ENCODE results near the gene MATK. TPM values are rescaled to one million over a fixed set of nuclear protein-coding genes. Genes with fewer than 3 reads are reported as not detected.
"Not testable (repeated sequence)": the region's sequence is repeated elsewhere in the genome, so short reads cannot be mapped to it uniquely, and the experiment has no call there.

The MATK gene
- total RNA-seq, 1 experiment from 2014 or later = 0.92 TPM

DNA sequence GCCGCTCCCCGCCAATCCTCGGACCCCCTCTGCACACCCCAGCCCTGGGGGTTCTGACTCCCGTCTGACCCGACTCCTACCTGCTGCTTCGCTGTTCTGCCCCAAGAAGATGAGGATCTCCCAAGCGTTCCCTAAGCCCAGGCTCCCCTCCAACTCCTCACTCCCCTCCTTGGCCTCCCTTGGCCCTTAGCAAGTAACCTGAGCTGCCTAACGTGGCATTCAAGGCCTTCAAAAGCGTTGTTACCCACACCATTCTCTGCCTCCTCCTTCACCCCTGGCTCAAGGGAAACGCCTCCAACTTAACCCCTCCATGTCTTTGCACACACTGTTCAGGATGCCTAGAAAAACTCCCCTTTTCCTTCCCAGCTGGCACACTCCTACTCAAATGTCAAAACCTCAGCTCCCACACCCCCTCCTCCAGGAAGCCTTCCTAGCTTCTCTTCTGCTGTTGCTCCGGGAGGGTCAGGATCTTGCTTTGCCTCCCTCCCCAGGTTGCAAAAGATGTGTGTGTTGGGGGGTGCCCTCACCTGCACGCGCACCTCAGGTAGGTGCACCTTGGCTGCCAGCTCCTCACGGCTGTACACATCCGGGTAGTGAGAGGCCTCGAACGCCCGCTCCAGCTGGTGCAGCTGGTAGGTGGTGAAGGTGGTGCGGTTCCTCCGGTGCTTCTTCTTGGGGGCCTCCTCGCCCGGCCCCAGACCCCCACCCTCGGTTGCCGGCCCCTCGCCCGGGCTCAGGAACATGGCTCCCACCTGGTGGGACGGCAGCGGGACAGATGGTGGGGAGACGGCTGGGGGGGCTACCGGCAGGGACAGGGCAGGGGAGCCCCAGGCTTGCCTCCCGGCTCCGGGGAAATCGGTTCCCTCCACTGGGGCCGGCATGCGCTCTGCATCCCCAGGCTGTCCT is 14.9 kb downstream of the MATK start:
- DNase-seq (ENCODE audit: low spot score) = no peak

DNA sequence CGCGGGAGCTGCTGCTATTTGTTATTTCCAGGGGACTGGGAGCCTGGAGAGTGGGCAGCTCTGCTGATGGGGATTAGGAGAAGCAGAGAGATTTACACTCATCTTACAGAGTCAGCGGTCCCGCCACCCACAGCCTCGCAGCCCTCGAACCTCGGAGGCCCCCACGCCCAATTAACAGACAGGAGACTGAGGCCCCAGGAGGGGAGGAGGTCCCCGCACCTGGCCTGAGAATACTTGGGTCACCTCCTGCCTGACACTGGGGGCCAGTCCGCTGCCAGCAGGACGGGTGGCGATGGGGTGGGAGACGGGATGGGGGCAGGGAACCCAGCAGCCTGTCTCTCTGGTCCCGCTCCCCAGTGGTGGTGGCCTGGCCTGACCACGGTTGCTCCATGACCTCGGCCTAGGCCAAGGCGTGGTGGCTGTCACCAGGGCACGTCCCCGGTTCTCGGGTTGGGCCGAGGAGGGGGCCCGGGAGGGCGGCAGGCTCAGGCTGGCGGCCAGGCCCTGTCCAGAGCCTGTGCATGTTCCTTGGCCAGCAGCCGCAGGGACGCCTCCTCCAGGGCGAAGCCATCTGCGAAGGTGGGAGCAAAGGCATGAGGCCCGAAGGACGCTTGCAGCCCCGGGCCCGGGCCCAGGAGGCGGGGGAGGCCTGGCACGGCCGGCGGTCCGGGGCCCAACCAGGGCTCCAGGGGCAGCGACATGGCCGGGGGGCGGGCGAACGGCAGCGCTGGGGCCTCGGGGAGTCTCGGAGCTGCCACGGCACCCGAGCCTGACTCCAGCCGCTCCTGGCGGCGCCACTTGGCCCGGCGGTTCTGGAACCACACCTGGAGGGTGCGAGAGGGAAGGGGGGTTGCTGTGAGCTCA is 15.8 kb downstream of the MATK start:
- DNase-seq (ENCODE audit: low spot score) = no peak

DNA sequence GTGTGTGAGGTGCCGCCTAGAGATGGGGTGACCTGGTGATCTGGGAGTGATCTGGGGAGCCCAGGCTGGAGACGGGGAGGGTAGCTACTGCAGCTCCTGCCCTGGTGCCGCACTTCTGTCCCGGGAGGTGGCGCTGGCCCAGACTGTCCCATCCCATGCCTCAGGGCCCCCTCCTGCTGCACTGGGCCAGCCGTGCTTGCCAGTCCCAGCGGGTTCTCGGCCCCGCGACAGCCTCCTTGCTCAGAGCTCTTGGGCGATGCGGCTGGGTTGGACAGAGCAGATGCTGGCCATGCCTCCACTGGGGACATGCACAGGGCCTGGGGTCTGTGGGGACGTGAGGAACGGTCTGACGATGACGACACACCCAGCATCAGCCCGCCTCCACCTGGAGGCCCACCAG is 16.7 kb downstream of the MATK start:
- no peak for DNase-seq (ENCODE audit: low spot score)

DNA sequence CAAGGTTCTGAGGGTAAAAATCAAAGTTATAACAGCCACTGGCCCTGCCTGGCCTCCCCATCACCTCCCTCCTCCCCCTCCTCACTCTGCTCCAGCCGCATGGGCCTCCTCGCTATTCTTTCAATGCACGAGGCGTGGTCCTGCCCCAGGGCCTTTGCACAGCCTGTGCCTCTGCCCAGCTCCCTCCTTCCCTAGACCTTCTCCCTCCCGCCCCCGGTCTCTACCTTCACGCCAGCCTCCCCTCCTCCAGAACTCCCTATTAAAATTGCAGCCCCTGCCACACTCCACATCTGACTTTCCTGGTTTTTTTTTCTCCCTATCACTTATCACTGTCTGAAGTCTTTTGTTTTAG is 17.5 kb downstream of the MATK start:
- no peak for DNase-seq (ENCODE audit: low spot score)

DNA sequence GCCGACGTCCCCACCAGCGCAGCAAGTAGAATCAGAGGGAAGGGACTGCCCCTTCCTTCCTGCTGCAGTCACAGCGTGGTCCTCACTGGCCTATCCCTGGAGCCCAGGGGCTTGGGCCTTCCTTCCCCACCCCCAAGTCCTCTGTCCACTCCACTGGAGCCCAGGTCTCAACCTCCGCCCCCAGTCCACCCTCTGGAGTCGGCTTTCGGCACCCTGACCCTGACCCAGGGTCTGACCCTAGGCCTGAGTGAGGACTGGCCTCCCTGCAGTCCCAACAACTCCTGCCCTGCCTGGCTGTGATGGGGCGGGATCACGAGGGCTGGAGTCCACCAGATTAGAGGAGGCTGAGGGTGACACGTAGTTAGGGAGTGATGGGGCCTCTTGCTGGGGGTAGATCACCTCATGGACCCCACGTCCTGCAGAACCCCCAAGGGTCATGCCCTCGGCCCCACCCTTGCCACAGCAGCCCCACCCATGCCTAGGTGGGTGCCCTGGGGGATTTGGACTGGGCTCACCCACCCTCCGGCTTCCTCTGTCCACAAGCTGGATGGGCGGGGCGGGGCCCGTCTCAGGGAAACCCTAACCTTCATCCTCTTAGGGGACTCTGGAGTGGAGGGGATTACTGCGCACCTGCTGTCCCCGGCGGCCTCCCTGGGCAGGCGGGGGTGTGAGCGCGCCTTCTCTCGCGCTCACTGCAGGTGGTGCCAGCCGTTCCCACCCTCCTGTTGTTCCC is 18.0 kb downstream of the MATK start:
- DNase-seq (ENCODE audit: low spot score) = no peak

DNA sequence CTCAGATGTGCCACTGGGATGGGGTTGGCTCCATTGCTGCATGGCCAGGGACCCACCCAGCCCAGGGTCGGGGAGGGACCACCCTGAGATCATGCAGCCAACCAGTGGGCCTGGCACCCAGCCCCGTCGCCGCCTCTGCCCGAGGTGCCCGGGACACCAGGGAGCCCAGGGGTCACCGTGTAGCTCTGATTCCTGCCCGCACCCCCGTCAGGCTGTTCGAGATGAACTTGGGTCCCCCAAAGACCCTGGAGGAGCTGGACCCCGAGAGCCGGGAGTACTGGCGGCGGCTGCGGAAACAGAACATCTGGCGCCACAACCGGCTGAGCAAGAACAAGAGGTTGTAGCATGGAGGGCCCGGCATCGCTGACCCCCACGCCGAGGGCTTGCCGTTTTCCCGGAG is 19.1 kb downstream of the MATK start:
- DNase-seq (ENCODE audit: low spot score) = no peak

DNA sequence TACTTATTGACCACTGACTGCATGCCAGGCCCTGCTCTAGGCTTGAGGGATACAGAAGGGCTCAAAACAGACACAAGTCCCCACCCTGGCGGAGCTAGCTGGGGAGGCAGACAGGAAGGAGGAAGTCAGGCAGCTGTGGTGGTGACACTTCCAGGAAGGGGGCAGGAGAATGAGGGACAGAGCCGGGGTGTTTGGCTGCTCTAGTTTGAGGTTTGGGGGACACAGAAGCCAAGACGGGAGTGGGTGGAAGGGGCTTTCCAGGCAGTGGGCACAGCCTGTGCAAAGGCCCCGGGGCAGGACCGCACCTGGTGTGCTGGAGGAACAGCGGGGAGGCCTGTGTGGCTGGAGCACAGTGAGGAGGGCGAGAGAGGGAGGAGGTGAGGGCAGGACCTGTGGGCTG is 19.7 kb downstream of the MATK start:
- no peak for DNase-seq (ENCODE audit: low spot score)

DNA sequence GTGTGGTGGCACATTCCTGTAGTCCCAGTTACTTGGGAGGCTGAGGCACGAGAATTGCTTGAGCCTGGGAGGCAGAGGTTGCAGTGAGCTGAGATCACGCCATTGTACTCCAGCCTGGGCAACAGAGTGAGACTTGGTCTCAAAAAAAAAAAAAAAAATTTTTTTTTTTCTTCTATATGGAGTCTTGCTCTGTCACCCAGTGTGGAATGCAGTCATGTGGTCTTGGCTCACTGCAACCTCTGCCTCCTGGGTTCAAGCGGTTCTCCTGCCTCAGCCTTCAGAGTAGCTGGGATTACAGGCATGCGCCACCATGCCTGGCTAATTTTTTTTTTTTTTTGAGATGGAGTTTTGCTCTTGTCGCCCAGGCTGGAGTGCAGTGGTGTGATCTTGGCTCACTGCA is 20.4 kb downstream of the MATK start:
- DNase-seq (ENCODE audit: low spot score) = not testable (repeated sequence)

DNA sequence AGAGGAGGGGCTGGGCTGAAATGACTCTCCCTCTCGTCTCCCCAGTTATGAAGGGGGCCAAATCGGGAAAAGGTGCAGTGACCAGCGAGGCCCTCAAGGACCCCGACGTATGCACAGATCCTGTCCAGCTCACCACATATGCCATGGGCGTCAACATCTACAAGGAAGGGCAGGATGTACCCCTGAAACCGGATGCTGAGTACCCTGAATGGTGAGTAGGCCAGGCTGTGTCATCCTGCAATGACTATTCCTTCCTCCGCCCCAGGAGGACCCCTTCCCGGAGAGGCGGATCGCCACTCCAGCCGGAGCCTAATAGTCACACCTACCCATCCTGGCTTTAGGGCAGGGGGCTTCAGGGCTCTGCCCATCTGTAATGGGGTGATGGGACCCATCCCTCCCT is 21.1 kb downstream of the MATK start:
- no peak for DNase-seq (ENCODE audit: low spot score)

DNA sequence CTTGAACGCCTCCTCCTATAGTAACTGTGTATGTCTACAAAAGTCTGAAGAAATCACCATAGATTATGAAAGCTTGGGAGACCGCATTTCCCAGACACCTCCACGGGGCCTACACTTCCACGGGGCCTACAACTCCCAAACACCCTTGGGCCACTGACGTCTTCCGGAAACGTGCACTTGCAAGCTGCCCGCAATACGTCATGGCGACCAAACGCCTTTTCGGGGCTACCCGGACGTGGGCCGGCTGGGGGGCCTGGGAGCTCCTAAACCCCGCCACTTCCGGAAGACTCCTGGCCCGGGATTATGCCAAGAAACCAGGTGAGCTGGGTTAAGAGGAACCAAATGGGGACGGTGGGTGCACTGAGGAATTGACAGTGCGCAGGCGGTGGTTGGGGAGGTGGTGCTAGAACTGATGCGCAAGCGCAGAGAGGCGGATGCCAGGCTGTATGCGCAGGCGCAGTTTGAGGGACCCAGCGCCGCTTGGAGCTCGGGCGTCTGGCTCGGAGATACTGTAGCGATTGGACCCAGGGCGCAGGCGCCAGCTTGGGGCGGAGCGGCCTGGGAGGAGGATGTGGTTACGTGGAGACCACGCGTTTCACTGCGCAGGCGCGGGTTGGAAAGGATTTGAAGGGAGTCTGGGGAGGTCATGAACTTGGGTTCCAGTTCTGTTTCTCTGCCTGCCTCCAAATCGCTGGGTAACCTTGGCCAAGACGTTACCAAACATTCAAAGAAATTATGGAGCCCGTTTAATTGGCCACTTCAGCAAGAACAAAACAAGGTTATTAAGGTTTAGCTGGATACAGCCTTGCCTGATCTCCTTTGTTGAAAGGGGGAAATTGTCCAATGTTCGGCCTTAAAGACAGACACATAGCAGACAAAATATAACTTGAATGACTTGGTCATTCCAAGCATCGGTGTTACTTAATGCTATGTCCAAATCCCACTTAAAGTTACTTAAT is 23.4 kb downstream of the MATK start, which contains the start of gene MRPL54:
MRPL54 (plus strand) TSS at position 182 of the 959 bp plus-strand sequence; CDS start at position 201, 19 bp downstream.
- DNase-seq (ENCODE audit: low spot score) = peak; percentile 98

DNA sequence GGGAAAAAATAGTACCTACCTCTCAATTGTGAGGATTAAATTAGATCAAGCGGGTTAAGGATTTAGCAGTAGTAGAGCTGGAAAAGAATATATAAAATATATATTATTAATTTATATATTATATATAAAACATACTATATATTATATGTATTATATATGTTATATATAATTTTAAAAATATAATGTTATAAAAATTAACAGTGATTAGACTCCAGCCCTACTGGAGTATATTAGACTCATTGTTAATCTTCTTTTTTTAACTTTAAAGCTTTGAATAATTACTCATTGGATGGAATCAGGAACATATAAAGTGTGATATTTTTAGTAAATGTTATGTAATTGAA is 24.1 kb downstream of the MATK start:
- DNase-seq (ENCODE audit: low spot score) = no peak

DNA sequence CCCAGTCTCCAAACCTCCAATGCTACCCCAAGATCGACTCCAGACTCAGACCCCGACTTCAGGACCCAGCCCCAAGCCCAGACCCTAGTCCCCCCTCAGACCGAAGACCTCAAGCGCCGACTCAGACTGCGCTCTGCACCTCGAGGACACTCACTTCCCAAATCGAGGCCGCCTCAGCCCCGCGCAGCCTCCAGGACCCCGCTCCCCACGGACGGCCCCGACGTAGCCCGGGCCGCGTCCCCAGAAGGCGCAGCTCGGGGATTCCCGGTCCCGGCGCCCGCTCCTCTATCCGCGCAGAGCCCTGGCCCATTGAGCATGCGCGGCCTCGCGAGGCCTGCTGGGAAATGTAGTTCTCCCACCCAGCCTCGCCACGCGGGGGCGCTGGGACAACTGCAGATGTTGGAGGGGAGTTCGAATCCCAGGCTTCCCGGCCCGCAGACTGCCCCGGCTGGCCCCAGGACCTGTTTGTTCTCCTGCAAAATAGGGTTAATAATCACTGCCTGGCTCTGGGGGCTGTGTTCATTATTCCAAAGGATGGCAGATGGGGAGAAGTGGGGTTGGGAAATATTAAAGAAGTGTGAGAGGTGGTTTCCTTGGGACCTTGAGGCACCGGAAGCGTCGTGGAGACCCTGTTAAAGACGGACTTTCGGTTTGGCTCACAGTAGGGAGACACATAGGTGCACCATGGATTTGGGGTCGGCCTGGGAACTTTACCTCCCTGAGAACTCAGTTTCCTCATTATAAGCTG is 24.6 kb downstream of the MATK start, which contains the start of gene APBA3:
APBA3 (minus strand) TSS at position 311 of the 748 bp plus-strand sequence. CDS start 1,428 bp downstream, outside the sequence.
- peak; percentile 88 for DNase-seq (ENCODE audit: low spot score)

DNA sequence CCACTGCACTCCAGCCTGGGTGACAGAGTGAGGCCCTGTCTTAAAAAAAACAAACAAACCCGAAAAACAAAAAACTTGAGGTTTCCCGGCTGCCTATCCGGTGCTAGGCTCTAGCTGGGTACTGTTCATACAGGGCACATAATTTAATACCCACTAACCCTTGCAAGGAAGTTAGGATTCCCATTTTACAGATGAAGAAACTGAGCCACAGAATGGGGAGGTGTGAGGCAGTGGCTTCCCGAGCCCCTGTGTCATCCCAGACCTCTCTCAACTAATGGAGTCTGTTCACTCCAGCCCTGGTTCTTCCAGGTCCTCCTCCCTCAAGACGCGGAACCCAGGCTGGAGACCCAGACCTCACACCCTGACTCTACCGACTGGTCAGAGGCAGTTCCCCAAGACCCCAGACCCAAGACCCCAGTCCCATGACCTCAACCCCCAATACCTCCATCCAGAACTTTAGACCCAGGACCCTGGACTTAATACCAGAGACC is 25.3 kb downstream of the MATK start:
- DNase-seq (ENCODE audit: low spot score) = no peak

DNA sequence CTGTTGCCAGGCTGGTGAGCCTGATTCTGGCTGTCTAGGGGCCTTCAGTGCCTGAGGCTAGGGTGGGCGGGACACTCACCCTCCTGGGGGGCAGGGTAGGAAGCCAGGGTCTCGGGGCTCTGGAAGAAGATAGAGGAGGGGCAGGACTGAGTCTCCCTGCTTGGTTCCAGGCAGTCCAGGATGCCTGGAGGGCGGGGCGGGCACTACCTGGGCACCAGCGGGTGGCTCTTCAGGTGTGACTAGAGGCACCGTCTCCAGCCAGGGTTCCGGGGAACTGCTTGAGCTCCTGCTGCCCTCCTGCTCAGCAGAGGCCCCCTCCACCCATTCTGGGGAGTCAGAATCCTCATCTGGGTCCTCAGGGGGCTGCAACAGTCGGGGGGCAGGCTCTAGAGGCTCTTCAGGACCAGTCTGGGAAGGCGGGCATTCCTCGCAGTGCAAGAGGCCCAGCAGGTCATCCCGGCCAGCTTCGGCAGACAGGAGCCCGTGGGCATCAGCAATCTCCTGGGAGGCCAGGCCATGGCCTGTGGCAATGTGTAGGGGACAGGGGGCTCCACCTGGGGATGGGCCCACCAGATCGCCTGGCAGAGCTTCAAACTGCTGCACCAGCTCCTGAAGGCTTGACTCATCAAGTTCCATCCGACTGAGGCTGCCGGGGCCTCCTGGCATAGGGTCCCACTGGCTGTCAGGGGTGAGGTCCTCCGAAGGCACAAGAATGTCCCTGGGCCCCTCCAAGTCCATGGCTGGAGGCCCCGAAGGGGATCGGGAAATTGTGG is 26.5 kb downstream of the MATK start:
- DNase-seq (ENCODE audit: low spot score) = no peak

DNA sequence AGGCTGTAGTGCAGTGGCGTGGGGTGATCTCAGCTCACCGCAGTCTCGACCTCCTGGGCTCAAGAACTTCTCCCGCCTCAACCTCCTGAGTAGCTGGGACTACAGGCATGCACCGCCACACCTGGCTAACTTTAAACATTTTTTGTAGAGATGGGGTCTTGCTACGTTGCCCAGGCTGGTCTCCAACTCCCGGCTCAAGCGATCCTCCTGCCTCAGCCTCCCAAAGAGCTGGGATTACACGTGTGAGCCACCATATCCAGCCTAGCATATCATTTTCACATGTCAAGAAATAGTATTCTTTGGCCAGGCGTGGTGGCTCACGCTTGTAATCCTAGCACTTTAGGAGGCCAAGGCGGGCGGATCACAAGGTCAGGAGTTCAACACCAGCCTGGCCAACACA is 27.9 kb downstream of the MATK start:
- not testable (repeated sequence) for DNase-seq (ENCODE audit: low spot score)

DNA sequence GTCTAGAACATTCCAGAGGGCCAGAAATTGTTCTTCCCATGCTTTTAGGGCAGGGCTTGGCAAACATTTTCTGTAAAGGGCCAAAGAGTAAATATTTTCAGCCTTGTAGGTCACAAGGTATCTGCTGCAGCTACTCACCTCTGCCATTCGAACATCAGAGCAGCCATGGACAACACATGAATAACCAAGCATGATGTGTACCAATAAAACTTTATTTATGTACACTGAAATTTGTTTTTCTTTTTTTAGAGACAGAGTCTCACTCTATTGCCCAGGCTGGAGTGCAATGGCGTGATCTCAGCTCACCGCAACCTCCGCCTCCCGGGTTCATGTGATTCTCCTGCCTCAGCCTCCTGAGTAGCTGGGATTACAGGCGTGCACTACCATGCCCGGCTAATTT is 28.5 kb downstream of the MATK start:
- not testable (repeated sequence) for DNase-seq (ENCODE audit: low spot score)

DNA sequence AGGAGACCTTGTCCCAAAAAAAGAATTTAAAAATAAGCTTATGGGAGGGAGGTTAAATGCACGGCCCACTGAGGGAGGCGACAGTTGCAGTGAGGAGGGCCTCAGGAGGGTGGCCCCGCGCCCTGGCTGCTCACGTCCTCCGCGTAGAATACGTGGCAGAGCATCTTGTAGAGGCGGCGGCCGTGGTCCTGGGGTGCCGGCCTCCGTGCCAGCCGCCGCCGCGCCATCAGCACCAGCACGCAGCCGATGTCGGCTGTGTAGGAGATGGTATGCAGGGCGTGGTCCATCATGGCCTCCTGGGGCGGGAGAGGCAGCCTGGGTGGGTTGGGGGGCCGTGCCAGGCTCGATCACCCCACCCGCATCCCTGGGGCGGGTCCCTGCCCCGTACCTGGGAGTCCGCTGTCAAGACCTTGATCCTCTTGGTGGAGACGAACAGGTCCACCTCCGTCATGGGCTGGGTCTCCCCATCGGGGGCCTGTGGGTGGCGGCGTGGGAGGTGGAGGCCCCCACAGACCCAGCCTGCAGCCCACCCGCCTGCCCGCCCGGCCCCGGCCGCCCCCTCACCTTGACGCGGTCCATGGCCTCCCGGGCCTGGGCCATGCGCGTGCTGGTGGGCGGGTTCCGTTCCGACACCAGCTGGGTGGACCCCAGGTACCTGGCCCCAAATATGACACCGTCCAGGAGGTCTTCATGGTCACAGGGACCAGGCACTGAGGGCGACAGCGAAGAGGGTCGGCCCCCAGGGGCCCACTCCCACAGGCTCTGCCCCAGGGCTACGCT is 32.4 kb downstream of the MATK start:
- DNase-seq (ENCODE audit: low spot score) = no peak

DNA sequence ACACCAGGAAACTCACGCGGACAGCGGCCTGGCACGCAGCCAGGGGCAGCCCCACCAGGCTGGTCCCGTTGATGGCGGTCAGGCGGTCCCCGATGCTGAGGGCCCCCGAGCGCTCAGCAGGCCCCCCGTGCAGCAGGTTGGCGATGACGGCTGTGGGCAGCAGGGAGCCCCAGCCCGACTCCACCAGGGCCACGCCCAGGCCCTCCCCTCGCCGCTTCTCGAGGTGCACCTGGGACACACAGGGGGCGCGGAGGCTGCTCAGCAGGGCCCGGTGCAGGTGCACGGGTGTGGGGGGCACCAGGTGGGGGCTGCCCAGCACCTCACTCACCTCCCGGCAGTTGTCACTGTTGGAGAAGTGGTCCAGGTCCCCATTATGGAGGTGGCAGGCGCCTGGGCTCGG is 33.7 kb downstream of the MATK start:
- DNase-seq (ENCODE audit: low spot score) = no peak

All from HT-29 (cell line).